GM18870 (cell line): ENCODE data around the gene CLSTN1.

Experiments
- ATAC-seq: cut with Tn5 transposase; IDR thresholded peaks from one replicate; pipeline ENCODE4 v1.9.1; 2021; ENCODE audit warnings: moderate library complexity; ENCODE audit not compliant: unreplicated experiment

CLSTN1 gene

DNA sequence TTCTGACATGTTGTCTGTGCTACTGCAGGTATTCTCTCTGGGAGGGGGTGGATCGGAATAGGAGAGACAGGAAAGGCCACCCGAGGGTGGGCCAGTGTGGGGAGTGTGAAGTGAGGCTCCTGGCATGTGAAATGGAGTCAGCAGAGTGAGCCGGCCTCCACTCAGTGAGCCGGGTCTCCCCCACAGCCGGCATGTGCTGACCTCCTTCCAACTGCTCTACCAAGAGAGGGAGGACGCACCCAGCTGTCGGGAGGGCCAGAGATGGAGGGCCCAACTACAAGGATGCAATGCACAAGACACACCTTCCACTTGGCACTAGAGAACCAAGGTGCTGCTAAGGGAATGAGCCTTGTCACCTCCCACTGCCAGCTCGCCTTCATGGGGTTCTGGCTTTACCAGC lies 28.2 kb upstream of the CLSTN1 start:
- no peak for ATAC-seq

DNA sequence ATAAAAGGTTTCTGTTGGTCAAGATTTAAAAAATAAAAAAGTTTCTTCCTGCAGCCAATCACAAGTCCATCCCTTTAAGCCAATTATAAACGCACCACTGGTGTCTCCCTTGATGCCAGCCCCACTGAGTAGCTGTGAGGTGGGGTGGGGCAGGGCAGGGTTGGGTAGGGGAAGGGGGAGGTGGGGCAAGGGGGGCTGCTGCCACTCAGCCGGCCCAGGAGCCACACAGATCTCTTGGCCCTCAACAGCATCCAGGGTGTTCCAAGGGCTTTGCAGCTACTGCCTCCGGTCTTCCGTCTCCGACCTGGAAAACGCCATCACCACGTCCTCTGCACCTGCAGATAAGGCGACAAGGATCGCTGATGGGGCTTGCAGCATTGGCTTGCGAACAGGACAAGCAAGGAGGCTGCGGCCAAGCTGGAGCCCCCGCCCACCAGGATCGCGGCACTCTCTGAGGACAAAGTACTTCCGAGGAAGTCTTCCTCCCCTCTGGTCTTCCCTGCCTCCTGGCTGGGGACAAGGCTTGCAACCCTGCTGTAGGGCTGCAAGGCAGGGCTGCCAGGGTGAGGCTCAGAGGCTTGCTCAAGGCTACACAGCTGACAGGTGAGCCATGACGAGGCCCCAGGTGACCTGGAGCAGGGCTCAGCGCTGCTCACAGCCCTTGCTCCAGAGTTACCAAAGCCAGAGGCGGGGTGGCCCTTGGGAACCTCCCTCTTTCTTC lies 26.8 kb upstream of the CLSTN1 start:
- no peak for ATAC-seq

DNA sequence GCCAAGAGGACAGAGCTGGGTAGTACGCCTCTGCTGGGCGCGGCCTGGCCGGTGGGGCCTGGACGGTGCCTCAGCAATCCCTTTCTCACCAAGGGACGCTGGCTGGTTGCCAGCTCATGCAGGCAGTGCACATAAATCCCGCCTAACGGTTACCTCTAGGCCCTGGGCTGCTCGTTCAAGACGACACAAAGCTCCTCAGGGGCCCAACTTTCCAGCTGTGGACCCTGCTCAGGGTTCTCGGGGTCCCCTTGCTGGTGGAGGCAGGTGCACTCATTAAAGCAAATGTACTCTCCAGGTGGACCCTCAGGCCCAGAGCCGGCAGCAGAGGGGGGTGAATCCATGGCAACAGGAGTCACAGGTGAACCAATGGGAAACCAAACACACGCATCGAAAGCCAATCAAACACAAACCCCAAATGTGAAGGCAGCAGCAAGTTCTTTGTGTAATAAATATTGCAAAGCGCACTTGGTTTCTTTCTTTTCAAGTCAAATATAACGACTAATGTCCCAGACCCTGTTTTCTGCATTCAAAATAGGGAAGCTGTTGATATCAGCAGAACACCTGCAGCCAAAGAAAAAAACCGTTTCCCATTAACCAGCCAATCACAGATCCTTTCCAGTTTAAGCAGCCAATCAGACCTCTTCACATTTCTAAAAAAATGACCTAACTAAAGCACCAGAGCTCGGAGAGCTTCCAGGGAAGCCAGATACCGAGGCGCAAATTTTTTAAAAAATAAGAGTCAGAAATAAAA lies 26.1 kb upstream of the CLSTN1 start:
- no peak for ATAC-seq

DNA sequence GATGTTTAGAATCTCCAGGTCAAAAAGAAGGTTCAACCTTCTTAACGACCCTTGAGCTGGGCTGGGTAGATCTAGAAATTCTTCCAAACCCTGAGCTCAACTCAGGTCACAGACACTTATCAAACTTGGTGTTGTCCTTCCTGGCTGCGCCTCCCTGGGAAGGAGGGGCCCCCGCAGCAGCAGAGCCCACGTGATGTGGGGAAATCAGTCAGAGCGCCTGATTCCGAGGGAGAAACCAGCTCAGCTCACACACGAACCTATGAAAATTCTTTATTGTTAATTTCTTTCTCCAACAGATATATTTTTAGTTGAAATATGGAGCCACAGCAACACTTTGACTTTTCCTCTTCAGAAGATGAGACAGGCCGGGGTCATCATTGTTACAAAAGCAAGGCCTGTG lies 24.3 kb upstream of the CLSTN1 start:
- no peak for ATAC-seq

DNA sequence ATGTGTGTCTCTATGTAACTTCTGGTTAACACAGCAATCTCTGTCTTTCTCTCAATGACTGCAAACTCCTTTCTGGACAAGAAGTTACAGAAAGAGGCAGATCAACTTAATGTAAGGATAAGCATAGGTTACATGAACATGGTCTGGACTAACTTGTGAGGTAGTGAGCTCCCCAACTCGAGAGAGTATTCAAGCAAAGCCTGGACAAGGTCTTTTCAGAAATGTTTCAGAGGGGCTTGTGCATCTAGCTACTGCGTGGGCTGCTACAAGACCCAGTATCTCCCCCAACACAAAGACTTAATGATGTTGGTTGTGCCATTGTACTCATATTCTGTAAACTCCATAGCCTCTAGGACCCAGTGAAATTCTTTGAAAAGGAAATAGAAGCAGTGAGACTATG lies 23.5 kb upstream of the CLSTN1 start:
- ATAC-seq = no peak

DNA sequence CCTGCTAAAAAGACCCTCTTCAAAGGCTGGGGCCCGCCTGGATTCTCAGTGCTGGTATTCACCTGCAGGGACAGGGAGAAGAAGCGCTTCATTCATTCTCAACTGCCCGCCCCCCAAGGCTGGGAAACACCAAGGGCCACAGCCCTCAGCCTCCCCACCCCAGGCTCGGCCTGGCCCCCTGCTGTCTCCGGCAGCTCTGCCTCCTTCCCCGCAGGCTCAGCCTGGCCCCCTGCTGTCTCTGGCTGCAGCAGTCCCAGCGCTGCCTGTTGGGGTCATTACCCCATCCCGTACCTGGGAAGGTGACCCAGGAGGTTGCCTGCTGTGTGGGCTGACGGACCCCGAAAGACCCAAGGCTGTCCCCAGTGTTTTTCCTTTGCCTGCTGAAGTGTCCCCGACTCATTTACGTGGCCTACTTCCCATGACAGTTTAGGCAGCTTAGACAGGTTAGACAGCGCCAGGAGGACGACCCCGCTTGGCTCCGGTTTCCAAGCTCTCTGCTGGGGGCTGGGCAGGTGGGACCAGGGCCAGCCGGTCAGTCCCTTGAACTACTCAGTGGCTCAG lies 22.9 kb upstream of the CLSTN1 start:
- no peak for ATAC-seq

DNA sequence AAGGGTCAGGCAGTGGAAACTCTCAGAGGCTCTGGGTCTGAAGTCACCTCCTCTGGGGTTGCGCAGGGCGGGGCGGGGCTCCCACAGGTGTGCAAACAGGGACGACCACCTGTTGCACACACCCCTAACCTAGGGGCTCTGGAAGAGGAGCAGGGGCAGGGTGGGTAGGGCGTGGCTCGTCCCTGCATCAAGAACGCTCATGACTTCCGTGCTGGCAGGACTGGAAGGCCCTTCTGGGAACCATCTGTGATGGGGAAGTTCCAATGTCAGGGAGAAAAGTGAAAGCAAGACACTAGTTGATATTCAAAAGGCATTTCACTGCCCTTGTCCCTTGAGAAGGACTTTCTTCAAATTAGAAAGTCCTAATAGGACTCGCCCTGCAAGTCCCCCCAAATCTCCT lies 22.1 kb upstream of the CLSTN1 start:
- no peak for ATAC-seq

DNA sequence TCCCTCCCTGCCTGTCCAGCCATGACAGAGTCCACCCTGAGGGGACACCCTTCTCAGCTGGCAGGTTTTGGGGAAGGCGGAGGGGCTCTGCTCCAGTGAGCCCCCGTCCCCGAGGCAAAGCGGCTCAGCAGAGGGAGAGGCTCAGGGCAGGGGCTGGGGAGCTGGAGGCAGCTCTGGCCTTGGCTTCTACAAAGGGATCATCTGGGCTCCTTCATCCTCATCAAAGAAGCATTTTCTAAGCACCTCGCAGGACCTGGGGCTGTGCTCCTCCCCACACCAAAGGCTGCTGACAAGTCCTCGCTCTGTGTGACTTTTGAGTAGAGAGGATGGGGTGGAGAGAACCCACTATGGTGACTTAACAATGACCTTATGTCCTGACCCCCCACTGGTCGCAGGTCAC lies 21.0 kb upstream of the CLSTN1 start:
- no peak for ATAC-seq

DNA sequence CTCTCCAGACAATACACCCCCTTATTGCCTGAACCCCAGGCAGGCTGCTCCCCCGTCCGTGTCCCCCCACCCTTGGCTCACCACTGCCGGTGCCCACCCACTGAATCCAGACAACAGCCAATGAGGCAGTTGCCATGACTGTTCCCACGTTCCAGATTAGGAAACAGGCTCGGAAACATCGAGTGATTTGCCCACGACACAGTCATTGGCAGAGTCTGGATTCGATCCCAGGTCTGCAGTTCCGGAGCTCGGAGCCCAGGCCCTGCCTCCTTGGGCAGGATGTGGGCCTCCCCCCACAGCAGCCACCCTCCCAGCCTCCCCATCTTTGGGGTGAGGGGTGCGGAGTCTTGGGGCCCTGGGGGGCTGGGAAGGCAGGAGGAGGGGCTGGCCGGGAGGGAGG lies 20.3 kb upstream of the CLSTN1 start:
- no peak for ATAC-seq

DNA sequence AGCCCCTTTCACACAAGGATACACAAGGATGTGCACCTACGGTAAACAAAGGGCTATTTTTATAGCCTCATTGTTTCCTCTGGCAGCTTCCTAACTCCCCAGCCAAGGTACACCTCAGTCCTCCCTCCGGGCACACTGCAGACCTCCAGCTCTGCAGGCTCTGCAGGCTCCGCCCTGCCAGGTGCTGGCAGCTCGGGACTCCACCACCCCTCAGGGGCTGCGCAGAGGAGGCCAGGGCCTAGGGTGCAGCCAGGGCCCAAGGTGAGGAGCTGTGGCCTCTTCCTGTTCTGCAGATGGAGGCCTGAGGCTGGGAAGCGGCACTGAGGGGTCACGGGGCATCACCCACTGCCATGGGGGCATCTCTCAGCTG lies 19.8 kb upstream of the CLSTN1 start:
- no peak for ATAC-seq

DNA sequence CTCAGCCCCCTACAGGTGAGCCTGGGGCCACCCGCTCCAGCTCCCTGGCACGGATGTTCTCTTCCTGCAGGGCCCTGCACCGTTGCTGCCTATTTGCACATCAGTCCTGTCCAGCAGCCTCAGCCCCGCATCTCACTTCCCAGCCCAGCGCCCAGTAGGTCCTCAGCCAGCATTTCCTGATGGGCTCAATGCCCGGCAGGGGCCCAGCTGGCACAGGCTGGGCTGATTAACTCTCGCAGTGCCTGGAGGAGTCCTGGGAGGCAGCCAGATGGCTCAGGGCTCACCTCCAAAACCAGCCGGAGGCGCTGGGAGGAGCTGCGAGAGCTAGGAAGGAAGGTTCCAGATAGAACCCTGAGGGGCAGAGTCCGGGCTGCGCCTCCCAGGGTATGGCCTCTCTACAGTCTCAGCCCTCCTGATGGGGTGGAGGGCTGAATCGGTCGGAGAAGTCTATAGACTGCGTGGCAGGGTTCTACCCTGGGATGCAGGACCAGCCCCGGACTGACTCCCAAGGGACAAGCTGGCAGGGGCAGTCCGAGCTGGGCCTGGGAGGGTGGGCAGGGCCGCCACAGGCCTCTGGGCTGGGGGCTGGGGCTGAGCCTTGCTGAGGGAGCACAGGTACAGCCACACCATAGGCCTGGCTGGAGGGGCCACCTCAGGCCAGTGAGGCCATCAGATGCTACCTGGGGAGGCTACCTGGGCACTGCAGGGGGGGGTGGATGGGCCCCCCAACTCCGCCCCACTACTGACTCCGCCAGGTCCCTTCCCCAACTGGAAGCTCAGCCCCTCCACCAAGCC lies 19.2 kb upstream of the CLSTN1 start:
- no peak for ATAC-seq

DNA sequence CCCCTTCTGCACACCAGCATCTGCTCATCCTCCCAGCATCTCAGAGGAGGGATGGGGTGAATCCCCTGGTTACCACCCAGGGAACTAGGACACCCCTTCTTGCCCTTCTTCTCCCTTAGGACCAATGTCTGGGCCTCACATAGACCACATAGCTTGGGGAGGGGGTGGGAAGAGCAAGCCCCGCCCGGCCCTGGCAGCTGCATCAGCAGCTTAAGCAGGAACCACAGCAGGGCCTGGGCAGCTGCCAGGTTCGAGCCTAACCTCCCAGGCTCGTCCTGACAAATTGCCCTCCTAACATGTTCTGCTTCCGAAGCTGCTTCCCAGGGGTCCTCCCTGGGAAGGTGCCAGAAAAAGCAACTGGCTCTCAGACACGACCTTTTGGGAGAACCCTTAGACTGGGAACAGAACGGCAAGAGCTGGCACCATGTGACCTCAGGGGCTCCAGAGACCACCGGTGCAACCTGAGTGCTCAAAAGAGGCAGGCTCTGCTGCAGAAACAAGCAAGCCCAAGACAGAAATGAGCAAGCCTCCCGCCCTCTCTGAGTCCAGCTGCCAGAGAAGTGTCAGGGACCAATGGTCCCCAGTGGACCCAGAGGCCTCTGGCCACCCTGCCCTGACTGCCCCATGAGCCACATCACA lies 18.4 kb upstream of the CLSTN1 start:
- ATAC-seq = no peak

DNA sequence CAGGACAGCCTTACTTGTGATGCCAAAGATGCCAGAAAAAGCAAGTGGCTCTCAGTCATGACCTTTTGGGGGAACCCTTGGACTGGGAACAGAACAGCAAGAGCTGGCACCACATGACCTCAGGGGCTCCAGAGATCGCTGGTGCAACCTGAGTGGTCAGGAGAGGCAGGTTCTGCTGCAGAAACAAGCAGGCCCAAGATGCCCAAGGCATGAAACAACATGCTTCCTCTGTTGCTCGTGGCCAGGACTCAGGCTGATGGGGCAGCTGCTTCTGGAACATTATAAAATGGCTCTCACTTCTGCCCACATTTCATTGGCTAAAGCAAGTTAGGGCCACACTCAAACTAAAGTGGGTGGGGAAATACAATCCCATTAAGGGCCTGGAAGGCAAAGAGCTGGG lies 17.7 kb upstream of the CLSTN1 start:
- no peak for ATAC-seq

DNA sequence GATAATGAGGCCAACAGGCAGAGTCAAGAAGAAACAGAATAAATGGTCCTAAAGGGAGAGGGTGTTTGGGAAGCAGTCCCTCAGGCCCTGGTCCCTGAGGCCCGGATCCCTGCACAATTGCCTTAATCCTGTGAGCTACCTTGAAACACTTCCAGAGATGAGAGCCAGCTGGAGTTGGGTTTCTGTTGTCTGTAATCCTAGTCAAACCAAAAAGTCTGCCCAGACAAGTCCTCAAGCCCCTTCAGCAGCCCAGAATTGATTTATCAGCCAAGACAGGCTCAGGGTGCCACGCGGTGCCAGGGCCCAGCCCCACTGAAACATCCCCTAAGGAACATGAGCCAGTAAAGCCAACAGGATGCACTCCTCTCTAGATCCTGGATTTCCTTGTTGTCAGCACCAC lies 16.4 kb upstream of the CLSTN1 start:
- no peak for ATAC-seq

DNA sequence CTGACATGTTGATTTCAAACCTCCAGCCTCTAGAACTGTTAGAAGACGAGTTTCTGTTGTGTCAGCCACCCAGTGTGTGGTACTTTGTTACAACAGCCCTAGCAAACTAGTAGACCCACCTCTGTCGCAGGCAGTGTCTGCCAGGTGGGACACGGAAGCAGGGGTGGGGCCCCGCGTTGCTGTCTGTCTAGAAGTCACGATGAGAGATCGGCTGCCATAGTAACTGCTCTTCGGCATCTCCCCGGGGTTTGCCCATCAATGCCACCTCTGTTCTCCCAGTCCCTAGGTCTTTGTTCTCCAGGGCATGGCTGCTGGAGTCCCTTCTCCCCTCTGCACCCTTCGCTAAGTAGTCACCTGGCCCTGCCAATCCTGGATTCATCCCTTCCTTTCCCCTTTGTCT lies 15.2 kb upstream of the CLSTN1 start:
- ATAC-seq = no peak

DNA sequence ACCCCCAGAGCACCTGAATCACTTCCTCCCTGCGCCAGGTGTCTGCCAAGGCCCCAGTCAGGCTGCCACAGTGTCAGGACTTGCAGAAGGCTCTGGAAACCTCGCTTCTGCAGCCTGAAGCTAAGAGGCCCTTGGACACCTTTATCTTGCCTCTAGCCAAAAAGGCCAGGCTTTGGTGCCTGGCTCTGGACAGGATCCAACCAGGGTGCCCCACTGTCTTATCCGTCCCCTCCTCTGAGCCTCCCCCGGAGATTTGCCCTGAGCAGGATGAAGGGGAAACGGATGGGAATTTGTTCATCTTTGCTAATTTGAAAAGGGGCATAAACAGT lies 12.8 kb upstream of the CLSTN1 start:
- ATAC-seq = no peak

DNA sequence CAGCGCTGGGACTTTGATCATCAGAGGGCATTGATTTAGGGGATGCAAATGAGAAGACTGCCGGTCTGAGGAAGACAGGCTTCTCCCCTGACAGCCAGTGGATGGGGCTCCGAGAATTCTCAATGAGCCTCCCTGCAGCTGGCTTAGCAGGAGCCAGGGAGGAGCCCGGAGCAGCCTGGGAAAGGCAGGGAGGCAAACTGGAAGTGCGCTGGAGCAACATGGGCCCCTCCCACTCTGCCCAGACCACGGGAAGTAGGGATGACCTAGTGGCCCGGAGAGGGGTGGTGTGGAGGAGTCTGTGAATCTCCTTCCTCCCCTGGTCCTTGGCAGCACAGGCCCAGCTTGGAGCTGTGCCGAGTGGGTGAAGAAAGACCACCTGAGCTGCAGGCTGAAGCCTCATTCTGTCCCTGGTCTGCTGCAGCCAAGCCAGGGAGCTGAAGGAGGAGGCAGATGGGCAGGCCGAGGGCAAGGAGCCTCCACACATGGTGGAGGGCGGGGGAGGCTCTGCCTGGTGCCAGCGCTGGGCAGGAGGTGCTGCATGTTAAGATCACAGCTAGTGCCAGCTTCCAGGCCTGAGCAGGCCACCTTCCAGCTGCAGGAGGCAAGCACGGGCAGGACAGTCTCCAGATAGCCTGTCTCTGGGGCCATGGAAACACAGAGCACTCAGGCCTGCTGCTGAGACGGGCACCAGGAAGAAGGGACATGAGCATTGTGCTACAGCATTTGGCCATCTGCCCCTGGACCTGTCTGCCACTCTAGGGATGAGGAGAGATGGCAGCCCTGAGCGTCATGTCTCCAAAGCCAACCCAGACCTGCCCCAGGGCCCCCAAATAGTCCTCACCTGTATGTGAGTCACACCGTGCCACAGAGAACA lies 12.2 kb upstream of the CLSTN1 start:
- ATAC-seq = no peak

DNA sequence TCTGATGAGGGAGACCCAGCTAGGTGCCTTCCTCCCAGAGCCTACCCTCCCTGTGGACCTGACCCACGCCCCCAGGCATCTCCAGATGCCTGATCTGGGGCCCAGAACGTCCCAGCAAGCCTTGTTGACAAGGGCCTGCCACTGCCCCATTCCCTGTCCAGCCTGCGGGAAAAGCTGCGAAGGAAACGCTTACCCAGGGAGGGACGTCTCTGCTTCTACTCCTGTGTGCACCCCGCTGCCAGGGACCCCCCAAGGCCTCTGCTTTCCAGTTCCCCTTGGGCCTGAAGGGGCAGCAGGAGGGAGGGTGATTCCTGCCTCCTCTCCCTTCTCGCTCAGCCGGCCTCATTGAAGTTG lies 11.6 kb upstream of the CLSTN1 start:
- ATAC-seq = no peak

DNA sequence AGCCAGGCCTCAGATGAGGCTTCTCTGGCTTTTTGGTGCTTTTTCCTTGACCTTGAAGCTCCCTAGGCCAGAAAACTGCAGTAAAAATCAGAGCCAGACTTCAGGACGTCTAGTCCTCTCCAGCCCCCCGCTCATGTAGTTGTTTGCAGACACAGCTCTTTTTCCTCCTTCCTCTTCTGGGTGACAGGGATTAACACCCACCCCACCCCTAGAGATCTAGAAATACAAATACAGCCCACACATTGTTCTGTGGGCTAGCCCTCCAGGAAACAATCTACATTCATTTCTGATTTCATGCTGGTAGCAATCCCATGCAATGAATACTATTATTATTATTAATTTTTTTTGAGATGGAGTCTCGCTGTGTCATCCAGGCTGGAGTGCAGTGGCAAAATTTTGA lies 9.9 kb upstream of the CLSTN1 start:
- ATAC-seq = no peak

DNA sequence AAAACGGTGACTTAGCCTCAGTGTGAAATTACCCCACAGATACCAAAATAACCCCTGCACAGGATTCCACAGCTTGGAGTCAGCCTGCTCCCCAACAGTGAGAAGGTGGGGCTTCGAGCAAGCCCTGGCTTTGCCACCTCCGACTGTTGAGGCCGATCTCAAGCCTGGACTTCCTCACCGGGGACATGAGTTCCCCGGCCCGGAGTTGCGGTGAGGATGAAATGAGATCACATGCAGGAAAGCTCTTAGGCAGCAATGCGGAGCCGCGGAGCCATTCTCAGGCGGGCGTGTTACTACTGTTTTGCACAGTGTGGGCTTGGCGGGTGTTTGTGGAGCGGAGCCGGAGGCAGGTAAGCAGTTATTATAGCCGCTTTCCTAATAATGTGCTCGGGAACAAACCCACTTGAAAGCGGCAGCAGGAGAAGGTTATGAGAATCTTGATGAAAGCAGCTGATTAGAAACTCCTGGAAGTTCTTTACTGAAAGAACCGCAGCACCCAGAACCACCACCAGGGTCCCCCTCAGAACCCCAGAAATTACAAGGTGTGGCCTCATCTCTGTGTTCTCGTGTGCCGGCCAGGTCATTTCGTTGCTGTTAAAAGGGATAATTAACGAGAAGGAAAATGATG lies 3.9 kb upstream of the CLSTN1 start:
- no peak for ATAC-seq
